ENCODE measurements around the gene VPREB3. TPM values are rescaled to one million over a fixed set of nuclear protein-coding genes. Genes with fewer than 3 reads are reported as not detected.

Gene VPREB3
- polyA plus RNA-seq, 1 of the 3 experiments (the other 2 are of a cell fraction) = not detected

DNA sequence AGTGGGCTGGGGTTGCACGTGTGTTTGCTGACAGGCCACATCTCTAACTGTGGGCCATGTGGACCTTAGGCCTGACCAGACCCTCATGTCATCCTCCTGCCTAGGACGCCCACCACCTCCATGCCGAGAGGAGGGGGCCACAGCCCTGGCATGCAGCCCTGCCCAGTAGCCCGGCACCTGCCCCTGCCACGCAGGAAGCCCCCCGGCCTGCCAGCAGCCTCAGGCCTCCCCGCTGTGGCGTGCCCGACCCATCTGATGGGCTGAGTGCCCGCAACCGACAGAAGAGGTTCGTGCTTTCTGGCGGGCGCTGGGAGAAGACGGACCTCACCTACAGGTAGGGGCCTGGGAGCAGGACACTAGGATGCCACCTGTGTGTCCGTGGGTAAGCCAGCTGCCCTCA, 24.9 kb upstream of the VPREB3 start:
- CTCF ChIA-PET = interaction anchor here (1.1 to 2.4 kb wide), 4 partner anchors 9 to 71 kb away, joined by 3 to 13 read pairs (median 4); no protein-coding TSS in a partner anchor
- H3K27ac ChIP-seq (ENCODE audit: low read depth in 2 of 2, low read length in 1 of 2) = no peak overlapping the region
- no peak overlapping the region for H2AFZ ChIP-seq (ENCODE audit: low read depth)
- H3K27me3 ChIP-seq (ENCODE audit: insufficient read depth) = no peaks in the 10 kb centered on the region
- no peak overlapping the region for H3K4me2 ChIP-seq
- TF ChIP-seq, protein P1, sequence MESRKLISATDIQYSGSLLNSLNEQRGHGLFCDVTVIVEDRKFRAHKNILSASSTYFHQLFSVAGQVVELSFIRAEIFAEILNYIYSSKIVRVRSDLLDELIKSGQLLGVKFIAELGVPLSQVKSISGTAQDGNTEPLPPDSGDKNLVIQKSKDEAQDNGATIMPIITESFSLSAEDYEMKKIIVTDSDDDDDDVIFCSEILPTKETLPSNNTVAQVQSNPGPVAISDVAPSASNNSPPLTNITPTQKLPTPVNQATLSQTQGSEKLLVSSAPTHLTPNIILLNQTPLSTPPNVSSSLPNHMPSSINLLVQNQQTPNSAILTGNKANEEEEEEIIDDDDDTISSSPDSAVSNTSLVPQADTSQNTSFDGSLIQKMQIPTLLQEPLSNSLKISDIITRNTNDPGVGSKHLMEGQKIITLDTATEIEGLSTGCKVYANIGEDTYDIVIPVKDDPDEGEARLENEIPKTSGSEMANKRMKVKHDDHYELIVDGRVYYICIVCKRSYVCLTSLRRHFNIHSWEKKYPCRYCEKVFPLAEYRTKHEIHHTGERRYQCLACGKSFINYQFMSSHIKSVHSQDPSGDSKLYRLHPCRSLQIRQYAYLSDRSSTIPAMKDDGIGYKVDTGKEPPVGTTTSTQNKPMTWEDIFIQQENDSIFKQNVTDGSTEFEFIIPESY (IDR thresholded peaks at IDR 0.05; ENCODE audit: borderline replicate concordance, low read depth) = no peak
- no peak for TF ChIP-seq TEAD4 (IDR thresholded peaks at IDR 0.05; ENCODE audit: borderline replicate concordance, insufficient read depth)
- TF ChIP-seq, protein P2, sequence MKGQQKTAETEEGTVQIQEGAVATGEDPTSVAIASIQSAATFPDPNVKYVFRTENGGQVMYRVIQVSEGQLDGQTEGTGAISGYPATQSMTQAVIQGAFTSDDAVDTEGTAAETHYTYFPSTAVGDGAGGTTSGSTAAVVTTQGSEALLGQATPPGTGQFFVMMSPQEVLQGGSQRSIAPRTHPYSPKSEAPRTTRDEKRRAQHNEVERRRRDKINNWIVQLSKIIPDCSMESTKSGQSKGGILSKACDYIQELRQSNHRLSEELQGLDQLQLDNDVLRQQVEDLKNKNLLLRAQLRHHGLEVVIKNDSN (IDR thresholded peaks at IDR 0.05; ENCODE audit: borderline replicate concordance, low read depth) = no peak
- TF ChIP-seq, protein P3, sequence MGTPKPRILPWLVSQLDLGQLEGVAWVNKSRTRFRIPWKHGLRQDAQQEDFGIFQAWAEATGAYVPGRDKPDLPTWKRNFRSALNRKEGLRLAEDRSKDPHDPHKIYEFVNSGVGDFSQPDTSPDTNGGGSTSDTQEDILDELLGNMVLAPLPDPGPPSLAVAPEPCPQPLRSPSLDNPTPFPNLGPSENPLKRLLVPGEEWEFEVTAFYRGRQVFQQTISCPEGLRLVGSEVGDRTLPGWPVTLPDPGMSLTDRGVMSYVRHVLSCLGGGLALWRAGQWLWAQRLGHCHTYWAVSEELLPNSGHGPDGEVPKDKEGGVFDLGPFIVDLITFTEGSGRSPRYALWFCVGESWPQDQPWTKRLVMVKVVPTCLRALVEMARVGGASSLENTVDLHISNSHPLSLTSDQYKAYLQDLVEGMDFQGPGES (IDR thresholded peaks at IDR 0.05; ENCODE audit: low read depth, low read length) = no peak
- TF ChIP-seq, protein P4, sequence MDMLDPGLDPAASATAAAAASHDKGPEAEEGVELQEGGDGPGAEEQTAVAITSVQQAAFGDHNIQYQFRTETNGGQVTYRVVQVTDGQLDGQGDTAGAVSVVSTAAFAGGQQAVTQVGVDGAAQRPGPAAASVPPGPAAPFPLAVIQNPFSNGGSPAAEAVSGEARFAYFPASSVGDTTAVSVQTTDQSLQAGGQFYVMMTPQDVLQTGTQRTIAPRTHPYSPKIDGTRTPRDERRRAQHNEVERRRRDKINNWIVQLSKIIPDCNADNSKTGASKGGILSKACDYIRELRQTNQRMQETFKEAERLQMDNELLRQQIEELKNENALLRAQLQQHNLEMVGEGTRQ (IDR thresholded peaks at IDR 0.05; ENCODE audit: borderline replicate concordance, low read depth, low read length) = no peak
- TF ChIP-seq EZH2phosphoT487 (IDR thresholded peaks at IDR 0.05; ENCODE audit: borderline replicate concordance, low read depth) = no peak
- TF ChIP-seq TAF1 (IDR thresholded peaks at IDR 0.05; ENCODE audit: borderline replicate concordance, low read depth, low read length) = no peak
- no peak for TF ChIP-seq CHD2 (IDR thresholded peaks at IDR 0.05; ENCODE audit: low read length, partially characterized antibody)
- no peaks in the 10 kb centered on the region for H3K79me2 ChIP-seq (ENCODE audit: insufficient read depth)
- H4K20me1 ChIP-seq (ENCODE audit: insufficient read depth) = no peaks in the 10 kb centered on the region
- no peaks in the 10 kb centered on the region for H3K9me2 ChIP-seq
- no peak overlapping the region for H3K4me3 ChIP-seq (ENCODE audit: low read depth in 2 of 2, low read length in 1 of 2)
- H3K36me3 ChIP-seq (replicated peaks in 1 of 2; ENCODE audit: control insufficient read depth in 1 of 2, insufficient read depth in 2 of 2, low read length in 1 of 2) = peaks cover 0 to 3% of the 10 kb centered on the region in 2 experiments
- no peak overlapping the region for H3K9ac ChIP-seq
- H3K4me1 ChIP-seq (ENCODE audit: control insufficient read depth in 1 of 2, insufficient read depth in 2 of 2, low read depth in 1 of 2, low read length in 1 of 2) = peaks cover 0 to 29% of the 10 kb centered on the region in 2 experiments; a peak in 2 of 4 replicates
- DNase-seq = no peak
- POLR2A ChIA-PET = no interaction called here
- peaks cover 10% of the 10 kb centered on the region for H3F3A ChIP-seq (replicated peaks; ENCODE audit: insufficient read depth)
- no CpG with 5 or more reads among the region's 16 CpGs for WGBS (ENCODE audit: low lambda C conversion rate)
- no peaks in the 10 kb centered on the region for H3K9me3 ChIP-seq

DNA sequence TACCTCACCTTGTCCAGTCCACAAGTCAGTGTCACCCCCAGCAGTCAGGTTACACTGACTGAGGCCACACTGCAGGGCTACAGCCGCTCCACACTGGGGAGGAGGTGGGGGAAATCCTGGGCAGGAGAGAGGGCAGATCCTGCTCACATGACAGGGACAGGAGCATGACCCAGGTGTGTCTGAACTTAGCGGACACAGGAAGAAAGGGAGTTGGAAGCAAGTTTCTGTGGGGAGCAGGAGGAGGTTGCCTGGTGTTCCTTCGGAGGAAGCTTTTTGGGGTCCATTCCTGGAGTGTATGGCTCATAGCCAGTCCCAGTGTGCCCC, 24.3 kb upstream of the VPREB3 start:
- Histone ChIP-seq H2AFZ (ENCODE audit: low read depth) (no peak overlapping the region), H3K27me3 (ENCODE audit: insufficient read depth) (no peaks in the 10 kb centered on the region), H3K79me2 (ENCODE audit: insufficient read depth) (no peaks in the 10 kb centered on the region), H3K9me2 (no peaks in the 10 kb centered on the region), H3K9me3 (no peaks in the 10 kb centered on the region), H3F3A (replicated peaks; ENCODE audit: insufficient read depth) (peaks cover 10% of the 10 kb centered on the region), H3K4me1 (ENCODE audit: control insufficient read depth in 1 of 2, insufficient read depth in 2 of 2, low read depth in 1 of 2, low read length in 1 of 2) (peaks cover 0 to 30% of the 10 kb centered on the region in 2 experiments; a peak in 2 of 4 replicates), H3K4me3 (ENCODE audit: low read depth in 2 of 2, low read length in 1 of 2) (no peak overlapping the region), H3K27ac (ENCODE audit: low read depth in 2 of 2, low read length in 1 of 2) (no peak overlapping the region), H3K4me2 (no peak overlapping the region), H3K36me3 (replicated peaks in 1 of 2; ENCODE audit: control insufficient read depth in 1 of 2, insufficient read depth in 2 of 2, low read length in 1 of 2) (peaks cover 0 to 3% of the 10 kb centered on the region in 2 experiments), H3K9ac (no peak overlapping the region), H4K20me1 (ENCODE audit: insufficient read depth) (no peaks in the 10 kb centered on the region)
- WGBS (ENCODE audit: low lambda C conversion rate) = 93% methylated on average over 3 of the region's 3 CpGs
- CTCF ChIA-PET = interaction anchor here (1.1 to 2.4 kb wide), 5 partner anchors 9 to 71 kb away, joined by 3 to 13 read pairs (median 6); partner anchors contain the start of gene CHCHD10
- TF ChIP-seq, protein P5, sequence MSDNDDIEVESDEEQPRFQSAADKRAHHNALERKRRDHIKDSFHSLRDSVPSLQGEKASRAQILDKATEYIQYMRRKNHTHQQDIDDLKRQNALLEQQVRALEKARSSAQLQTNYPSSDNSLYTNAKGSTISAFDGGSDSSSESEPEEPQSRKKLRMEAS (IDR thresholded peaks at IDR 0.05; ENCODE audit: low read depth) = no peak
- TF ChIP-seq SMC3 (IDR thresholded peaks at IDR 0.05; ENCODE audit: low read depth, low read length) (no peak), NRF1 (IDR thresholded peaks at IDR 0.05; ENCODE audit: low read depth, low read length) (no peak), MEF2A (IDR thresholded peaks at IDR 0.05; ENCODE audit: borderline replicate concordance, low read depth) (no peak), TAF1 (IDR thresholded peaks at IDR 0.05; ENCODE audit: borderline replicate concordance, low read depth, low read length) (no peak)
- DNase-seq = no peak
- POLR2A ChIA-PET = no interaction called here
